DMS53 treated with DMSO at 0.1 percent for 48 hours (cell line): ENCODE data around the gene HK3.
A peak's percentile ranks its signal among the peaks of the same experiment; 100 is the strongest.

Source experiments
- DNase-seq: peaks from one replicate; lab custom pipeline; 2025; ENCODE audit not compliant: unreplicated experiment; lab: John Stamatoyannopoulos, UW

HK3 gene

GRCh38 chr5:176870110-176870591 lies 29.0 kb downstream of the HK3 start:
- DNase-seq = no peak

- no peak for DNase-seq
These were observed 29.5 kb downstream of the HK3 start for GRCh38 chr5:176869501-176870109.

- no peak for DNase-seq
These were observed 30.4 kb downstream of the HK3 start for GRCh38 chr5:176868731-176869130.

GRCh38 chr5:176868126-176868525 lies 31.0 kb downstream of the HK3 start:
- DNase-seq = no peak

DNA sequence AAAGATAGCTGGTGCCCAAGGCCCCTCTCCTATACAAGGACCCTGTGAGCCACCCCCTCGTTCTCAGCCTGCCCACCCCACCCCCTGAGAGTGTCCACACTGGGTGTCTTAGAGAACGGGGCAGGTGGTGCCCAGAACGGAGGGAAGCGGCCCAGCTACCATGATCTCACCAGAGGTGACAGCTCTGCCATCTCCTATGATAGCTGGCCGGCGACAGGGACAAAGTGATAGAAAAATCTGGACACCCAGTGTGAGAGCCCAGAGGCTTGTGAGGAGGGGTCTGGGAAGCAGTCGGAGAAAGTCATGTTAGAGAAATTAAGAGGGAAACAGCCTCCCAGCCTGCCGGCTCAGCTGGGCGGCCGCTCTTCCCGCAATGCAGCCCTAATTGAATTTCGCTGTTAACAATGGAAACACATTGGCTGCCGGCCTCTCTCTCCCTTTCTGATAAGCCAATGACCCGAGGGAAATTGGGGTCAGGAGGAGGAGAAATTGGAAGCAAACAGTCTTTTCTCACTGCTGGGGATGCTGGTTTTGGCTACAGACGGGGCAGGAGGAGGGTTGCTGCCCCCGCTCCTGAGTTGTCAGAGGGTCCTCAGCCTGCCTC lies 32.3 kb downstream of the HK3 start:
- DNase-seq = no peak

- no peak for DNase-seq
These were observed 33.2 kb downstream of the HK3 start for GRCh38 chr5:176865964-176866363.

GRCh38 chr5:176864755-176865154 lies 34.4 kb downstream of the HK3 start:
- no peak for DNase-seq

DNA sequence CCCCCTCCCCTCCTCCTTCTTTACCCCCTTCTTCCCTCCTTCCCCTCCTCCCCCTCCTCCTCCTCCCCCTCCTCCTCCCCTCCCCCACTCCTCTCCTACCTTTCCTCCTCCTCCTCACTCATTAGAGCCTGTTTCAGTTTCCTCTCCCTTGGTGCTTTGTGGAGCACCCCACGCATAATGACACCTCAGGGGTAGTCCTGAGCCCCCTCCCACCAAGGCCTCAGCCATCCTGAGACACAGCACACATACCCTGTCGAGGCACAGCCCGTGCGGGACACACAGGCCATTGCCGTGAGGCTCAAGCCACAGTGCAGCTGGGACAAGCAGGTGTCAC lies 35.4 kb downstream of the HK3 start:
- no peak for DNase-seq

- DNase-seq = no peak
These were observed 35.9 kb downstream of the HK3 start for GRCh38 chr5:176863041-176863764.

- DNase-seq = no peak
These were observed 36.7 kb downstream of the HK3 start for GRCh38 chr5:176862330-176862995.

DNA sequence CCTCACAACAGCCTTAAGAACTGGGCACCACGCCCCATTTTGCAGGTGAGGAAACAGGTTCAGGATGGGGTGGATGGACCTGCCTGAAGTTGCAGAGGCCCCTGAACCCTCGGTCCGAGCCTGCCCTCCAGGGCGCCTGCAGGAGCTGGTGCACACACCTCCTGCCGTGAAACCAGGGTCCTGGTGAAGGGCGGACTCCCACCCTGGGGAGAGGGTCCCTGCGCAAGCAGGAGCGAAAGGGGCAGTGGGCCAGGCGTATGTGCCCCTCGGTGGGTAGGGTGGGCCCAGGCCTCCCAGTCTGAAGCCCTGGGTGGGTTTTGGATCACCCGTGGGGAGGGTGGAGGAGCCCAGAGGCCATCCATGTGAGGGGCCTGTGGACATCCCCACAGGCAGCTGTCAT lies 37.9 kb downstream of the HK3 start:
- DNase-seq = no peak

- no peak for DNase-seq
These were observed 38.8 kb downstream of the HK3 start for GRCh38 chr5:176860381-176860780.

- DNase-seq = no peak
These were observed 39.2 kb downstream of the HK3 start for GRCh38 chr5:176859916-176860315.

- no peak for DNase-seq
These were observed 41.3 kb downstream of the HK3 start for GRCh38 chr5:176857894-176858273.

DNA sequence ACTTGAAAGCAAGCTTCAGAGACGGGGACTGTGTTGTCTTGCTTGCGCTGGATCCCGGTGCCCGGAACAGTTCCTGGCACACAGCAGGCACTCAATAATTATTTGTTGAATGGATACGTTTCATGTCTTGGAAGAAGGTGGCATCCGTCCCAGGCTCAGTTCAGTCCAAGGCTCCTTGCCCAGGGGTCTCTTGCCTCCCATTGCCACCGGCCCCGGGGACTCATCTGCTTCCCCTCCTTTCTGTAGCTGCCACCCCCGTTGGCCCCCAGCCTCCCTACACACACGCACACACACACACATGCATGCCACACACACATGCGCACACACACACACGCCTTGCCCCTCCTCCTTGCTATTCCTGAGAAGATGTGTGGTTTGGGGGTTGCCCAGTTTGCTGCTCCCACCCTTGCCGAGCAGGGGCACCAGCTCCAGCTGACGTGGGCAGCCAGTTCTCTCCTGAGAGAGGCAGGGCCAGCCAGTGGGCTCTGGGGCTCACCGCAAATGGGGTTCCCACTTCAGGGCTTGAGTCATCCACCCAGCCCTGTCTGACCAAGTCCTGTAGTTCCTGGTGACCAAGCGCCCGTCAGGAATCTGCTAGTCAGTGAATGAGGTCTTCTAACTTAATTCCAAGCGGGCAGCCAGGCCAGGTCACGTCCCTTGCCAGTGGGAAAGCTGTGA lies 41.8 kb downstream of the HK3 start:
- no peak for DNase-seq

DNA sequence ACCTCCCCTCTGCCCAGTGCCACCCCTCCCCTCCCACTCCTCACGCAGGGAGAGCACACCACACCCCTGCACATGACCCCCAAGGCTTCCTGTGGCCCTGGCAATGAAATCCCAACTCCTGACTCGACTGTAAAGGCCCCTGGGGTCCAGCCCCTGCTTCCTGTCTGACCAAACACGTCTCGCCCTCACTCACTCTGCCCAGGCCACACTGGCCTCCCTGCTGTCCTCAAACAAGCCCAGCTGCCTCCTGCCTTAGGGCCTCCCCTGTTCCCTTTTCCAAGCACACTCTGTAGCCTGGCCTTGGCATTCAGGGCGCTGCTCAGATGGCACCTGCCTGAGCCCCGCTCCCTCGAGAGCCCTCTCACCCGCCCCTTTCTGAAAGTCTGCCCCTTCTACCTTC lies 42.4 kb downstream of the HK3 start:
- DNase-seq = no peak

- DNase-seq = no peak
These were observed 43.5 kb downstream of the HK3 start for GRCh38 chr5:176855598-176855997.

- DNase-seq = no peak
These were observed 45.0 kb downstream of the HK3 start for GRCh38 chr5:176854164-176854563.

DNA sequence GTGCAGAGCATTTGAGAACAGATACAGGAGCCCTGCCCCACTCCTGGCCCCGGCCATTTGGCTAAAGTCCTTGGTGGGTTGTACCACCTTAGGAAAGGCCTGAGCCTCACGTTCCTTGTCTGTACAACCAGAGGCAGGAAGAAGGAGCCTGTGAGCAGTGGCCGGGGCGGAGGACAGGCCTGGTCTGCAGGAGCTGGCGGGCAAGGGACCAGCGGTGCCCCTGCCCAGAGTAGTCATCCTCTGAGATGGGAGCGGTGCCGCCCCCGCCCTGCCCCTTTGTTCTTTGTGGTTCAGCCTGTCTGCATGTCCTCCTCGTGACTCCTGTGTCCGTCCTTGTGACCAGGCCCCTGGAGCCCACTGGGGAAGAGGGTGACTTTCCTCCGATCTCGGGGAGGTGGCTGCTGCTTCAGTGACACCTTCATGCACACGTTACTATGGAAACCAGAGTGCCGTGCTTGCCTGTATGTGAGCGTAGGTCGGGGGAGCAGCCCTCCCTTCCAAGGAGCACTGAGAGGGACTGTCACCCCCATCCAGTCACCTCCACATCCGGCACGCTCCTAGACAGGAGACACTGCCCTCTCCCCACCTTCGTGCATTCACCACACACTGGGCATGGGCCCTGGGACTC lies 45.9 kb downstream of the HK3 start:
- no peak for DNase-seq

DNA sequence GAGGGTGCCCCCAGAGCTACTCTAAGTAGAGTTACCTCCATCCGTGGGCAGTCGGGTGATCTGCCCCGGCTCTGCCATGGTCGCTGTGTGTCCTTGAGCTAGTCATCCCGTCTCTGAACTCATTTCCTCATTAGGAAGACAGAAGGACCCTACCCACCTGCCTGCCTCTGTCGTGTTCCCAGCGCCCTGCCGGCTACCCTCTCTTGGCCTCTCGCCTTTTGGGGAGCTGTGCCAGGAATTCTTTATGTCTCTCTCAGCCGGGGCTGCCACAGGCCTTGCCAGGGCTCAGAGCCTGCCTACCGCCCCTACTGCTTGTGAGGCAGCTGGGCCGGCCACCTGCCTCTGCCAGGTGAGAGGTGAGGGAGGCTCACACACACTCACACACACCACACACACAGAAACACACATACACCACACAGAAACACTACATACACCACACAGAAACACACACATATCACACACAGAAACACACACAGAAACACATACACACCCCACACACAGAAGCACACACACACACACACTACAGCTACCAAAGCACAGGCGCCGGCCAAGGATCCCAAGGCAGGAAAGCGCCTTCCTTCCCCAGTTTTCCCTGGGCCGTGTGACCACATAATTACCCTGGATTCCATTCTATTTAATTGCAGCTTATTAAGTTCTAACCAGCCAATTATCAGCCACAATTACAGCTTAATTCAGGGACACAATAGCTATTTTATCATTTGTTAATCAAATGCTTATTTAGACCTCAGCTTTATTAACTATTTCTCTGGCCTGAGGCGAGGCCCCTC lies 47.1 kb downstream of the HK3 start:
- DNase-seq = peak; percentile 22
